HG02973 (cell line): ENCODE results near the gene MED16.
"Not testable (repeated sequence)": the region's sequence is repeated elsewhere in the genome, so short reads cannot be mapped to it uniquely, and the experiment has no call there.

Source experiments
- ATAC-seq: cut with Tn5 transposase; IDR thresholded peaks from one replicate; pipeline ENCODE4 v1.9.1; 2021; ENCODE audit warnings: moderate library complexity; ENCODE audit not compliant: unreplicated experiment

MED16 gene

GRCh38 chr19:889662-890295 is 3.2 kb downstream of the MED16 start:
- no peak for ATAC-seq

- ATAC-seq: no peak
Measured at GRCh38 chr19:888581-889385, 4.2 kb downstream of the MED16 start.

- no peak for ATAC-seq
Measured at GRCh38 chr19:887599-887998, 5.4 kb downstream of the MED16 start.

- ATAC-seq: no peak
Measured at GRCh38 chr19:887072-887471, 5.9 kb downstream of the MED16 start.

GRCh38 chr19:885536-886224 is 7.3 kb downstream of the MED16 start:
- ATAC-seq: no peak

GRCh38 chr19:884420-885211 is 8.4 kb downstream of the MED16 start:
- ATAC-seq: no peak

- no peak for ATAC-seq
Measured at GRCh38 chr19:883661-884211, 9.3 kb downstream of the MED16 start.

- no peak for ATAC-seq
Measured at GRCh38 chr19:882871-883497, 10.0 kb downstream of the MED16 start.

- no peak for ATAC-seq
Measured at GRCh38 chr19:881385-882071, 11.5 kb downstream of the MED16 start.

GRCh38 chr19:879711-880438 is 13.1 kb downstream of the MED16 start:
- ATAC-seq: no peak

GRCh38 chr19:878751-879561 is 14.0 kb downstream of the MED16 start:
- not testable (repeated sequence) for ATAC-seq

GRCh38 chr19:877992-878660 is 14.9 kb downstream of the MED16 start:
- not testable (repeated sequence) for ATAC-seq

- ATAC-seq: no peak
Measured at GRCh38 chr19:876780-877314, 16.1 kb downstream of the MED16 start.

- no peak for ATAC-seq
Measured at GRCh38 chr19:876089-876488, 16.9 kb downstream of the MED16 start.

GRCh38 chr19:875265-875879 is 17.6 kb downstream of the MED16 start:
- no peak for ATAC-seq

- ATAC-seq: no peak
Measured at GRCh38 chr19:873561-874041, 19.4 kb downstream of the MED16 start.

GRCh38 chr19:873084-873483 is 19.9 kb downstream of the MED16 start:
- no peak for ATAC-seq
